GM12864 (cell line): ENCODE results near the gene FAM177B.

Source experiments
- DNase-seq: peaks from one replicate; pipeline ENCODE4 v3.0.0-alpha.2; 2011; ENCODE audit warnings: low read depth
- H3K4me3 ChIP-seq: 2 replicates; pipeline ENCODE4 v1.5.1; 2011; ENCODE audit warnings: mild to moderate bottlenecking, low read depth, low read length, control low read depth
- CTCF ChIP-seq: IDR thresholded peaks from 2 replicates; pipeline ENCODE4 v1.5.1; 2011; ENCODE audit warnings: low read depth, mild to moderate bottlenecking, moderate library complexity, low read length, control low read depth, inconsistent platforms; ENCODE audit errors: missing control alignments

FAM177B gene

GRCh38 chr1:222736972-222737371, at the start of gene FAM177B:
TSS of gene FAM177B (plus strand) at chr1:222737202. CDS start at chr1:222746546, 9,344 bp downstream.
- DNase-seq, result no peak

GRCh38 chr1:222691016-222691415, 46.0 kb upstream of the FAM177B start:
- no peak for TF ChIP-seq CTCF
- H3K4me3 ChIP-seq, result no peak overlapping the region
- DNase-seq, result no peak

More at GRCh38 chr1:222736972-222737371, at the start of gene FAM177B:
- no peak for TF ChIP-seq CTCF
- no peak within 1 kb of the TSS for H3K4me3 ChIP-seq

GRCh38 chr1:222694927-222695326, 42.1 kb upstream of the FAM177B start:
- no peak for TF ChIP-seq CTCF
- no peak for DNase-seq
- no peak overlapping the region for H3K4me3 ChIP-seq

GRCh38 chr1:222696741-222697140, 40.3 kb upstream of the FAM177B start:
- H3K4me3 ChIP-seq, result no peak overlapping the region
- DNase-seq, result no peak
- TF ChIP-seq CTCF, result no peak

GRCh38 chr1:222697203-222697602, 39.8 kb upstream of the FAM177B start:
- DNase-seq, result no peak
- no peak for TF ChIP-seq CTCF
- H3K4me3 ChIP-seq, result no peak overlapping the region

GRCh38 chr1:222697826-222698225, 39.2 kb upstream of the FAM177B start:
- no peak overlapping the region for H3K4me3 ChIP-seq
- TF ChIP-seq CTCF, result no peak
- DNase-seq, result no peak

GRCh38 chr1:222702210-222702609, 34.8 kb upstream of the FAM177B start:
- TF ChIP-seq CTCF, result no peak

More at GRCh38 chr1:222702210-222702609, 34.8 kb upstream of the FAM177B start:
- H3K4me3 ChIP-seq, result no peak overlapping the region
- DNase-seq, result no peak
